CD4-positive, alpha-beta T cell treated with Interleukin-6 at 100 ng/mL for 8 hours (primary cell): Measurements from ENCODE around the gene S100A5.
"Not testable (repeated sequence)": the region's sequence is repeated elsewhere in the genome, so short reads cannot be mapped to it uniquely, and the experiment has no call there.

Experiments used
- DNase-seq: peaks from one replicate; pipeline ENCODE4 v3.0.0-alpha.2; 2020; ENCODE audit warnings: mixed read lengths, low spot score

The S100A5 gene, protein sequence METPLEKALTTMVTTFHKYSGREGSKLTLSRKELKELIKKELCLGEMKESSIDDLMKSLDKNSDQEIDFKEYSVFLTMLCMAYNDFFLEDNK

DNA sequence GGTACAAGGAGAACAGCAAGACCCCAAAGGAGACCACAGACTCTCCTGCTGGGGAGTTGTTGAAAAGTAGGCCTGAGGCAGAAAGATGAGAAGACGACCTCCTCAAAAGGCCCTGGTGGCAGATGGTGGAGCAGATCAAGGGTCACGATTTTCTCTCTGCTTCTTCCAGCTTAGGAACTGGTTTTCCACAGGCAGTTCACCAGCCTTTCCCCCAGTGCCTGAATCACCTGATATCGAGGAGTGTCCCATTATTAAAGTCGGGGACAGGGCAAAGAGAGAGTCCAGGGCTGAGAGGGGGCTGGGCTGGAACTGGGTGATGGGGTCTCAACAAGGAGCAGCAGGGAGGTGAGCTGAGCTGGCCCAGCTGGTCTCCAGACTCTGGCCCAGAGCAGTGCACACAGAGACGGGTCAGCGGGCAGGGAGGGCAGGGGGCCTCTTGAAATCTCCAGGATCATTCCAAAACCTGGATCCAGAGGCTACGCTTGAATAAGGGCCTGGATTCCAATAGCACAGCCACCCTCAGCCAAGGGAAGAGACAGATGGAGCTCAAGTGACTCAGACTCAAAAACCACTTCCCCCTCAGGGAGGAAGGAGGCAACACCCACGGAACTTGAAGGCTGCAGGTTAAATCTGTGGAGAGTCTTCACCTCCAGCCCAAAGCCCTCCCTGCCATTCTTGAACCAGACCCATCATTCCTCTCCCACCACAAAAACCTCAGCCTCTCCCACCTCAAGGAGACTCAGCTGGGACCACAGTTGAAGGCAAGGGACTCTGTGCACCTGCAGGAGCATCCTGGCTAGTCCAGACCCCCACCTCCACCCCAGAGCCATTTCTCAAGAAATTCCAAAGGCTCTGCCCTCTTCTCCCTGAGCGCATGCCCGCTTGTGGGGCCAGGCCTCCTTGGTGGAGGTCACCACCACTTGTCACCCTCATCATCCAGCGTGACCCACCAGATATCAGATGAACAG lies at the start of gene S100A5:
Gene S100A5, minus strand, starts transcription at position 541 of the 968 bp plus-strand sequence. CDS start 743 bp downstream, outside the sequence.
- DNase-seq, result peak; percentile 80

DNA sequence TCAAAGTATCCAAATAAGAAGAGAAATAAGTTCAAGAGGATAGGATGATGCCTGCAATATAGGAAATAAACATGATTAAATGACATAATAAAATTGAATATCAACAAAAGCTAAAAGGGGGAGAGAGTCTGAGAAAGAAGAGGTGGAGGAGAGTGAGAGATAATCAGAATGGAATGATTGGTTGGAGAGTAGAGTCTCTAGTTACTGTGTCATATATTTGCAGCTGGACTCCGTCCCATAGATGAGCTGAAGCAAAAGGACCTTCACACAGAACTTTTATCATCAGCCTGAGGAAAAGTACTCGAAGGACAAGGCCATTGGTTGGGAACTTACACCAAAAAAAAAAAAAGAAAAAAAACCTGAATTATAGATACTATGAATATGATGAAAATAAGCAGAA lies 47.7 kb upstream of the S100A5 start:
- DNase-seq, result no peak

DNA sequence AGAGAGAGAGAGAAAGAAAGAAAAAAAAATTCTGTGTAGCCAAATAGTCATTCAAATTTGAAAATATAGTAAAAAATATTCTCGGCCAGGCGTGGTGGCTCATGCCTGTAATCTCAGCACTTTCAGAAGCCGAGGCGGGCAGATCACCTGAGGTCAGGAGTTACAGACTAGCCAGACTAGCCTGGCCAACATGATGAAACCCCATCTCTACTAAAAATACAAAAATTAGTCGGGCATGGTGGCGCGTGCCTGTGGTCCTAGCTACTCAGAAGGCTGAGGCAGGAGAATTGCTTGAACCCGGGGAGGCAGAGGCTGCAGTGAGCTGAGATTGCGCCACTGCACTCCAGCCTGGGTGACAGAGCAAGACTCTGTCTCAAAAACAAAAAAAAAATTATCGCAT lies 47.3 kb upstream of the S100A5 start:
- DNase-seq, result not testable (repeated sequence)

DNA sequence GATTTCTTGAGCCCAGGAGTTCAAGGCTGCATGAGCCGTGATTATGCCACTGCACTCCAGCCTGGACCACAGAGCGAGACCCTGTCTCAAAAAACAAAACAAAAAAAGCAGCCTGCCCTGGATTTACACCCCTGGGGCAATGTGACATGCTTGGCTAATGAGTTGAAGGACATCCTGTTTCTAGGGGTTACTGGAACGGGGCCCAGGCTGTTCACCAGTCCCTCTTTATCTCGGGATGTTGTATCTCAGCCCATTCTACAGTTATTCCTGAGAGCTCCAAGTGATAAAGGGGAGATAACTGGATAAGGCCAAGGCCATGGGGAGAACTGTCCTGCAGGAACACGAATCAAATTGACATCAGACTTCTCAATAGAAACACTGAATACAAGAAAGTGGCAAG lies 46.6 kb upstream of the S100A5 start:
- no peak for DNase-seq

DNA sequence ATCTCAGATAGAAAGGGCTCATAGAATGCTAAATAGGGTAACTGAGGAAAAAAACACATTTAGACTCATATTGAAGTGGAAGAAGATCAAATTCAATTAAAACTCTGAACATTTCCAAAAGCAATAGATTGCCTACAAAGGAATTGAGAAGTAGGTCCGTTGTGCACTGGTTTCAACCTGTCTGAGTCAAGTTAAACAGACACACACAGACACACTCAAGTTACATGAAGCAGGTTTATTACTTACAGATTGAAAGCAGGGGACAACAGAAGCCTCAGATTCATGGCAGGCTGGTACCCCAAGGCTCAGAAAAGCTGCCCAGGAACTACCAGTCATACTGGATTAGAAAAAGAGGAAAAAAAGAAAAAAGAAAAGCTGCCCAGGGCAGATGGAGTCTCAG lies 45.6 kb upstream of the S100A5 start:
- no peak for DNase-seq

DNA sequence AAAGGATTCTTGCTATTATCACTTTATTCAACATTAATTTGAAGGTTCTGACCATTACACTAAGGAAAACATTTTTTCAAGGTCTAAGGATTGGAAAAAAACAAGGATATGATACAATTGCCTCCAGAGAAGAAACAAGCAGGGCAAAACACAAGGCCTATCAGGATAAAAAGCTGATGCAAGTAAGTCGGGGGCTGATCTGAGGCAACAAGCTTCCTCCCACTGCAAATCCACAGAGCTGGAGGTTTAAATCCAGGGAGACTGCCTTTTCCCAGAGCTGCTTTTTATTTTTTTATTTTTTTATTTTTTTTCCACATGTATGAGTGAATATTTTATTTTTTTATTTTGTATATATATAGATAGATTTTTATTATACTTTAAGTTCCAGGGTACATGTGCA lies 44.3 kb upstream of the S100A5 start:
- DNase-seq, result no peak

DNA sequence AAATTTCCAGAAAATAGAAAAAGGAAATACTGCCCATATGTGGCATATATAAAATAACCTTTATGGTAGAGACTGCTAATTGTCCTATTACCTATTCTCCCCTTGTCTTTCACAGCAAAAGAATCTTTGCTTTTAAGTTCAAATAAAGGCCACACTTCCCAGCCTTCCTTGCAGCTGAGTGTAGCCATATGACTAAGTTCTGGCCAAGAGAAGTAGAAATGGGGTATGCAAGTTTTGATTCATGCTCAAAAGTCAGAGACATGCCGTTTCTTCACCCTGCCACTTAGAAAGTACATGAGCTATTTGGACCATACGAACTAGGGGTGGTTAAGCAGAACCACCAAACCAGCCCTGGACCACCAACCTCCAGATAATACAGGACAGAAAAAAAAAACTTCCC lies 43.2 kb upstream of the S100A5 start:
- no peak for DNase-seq

DNA sequence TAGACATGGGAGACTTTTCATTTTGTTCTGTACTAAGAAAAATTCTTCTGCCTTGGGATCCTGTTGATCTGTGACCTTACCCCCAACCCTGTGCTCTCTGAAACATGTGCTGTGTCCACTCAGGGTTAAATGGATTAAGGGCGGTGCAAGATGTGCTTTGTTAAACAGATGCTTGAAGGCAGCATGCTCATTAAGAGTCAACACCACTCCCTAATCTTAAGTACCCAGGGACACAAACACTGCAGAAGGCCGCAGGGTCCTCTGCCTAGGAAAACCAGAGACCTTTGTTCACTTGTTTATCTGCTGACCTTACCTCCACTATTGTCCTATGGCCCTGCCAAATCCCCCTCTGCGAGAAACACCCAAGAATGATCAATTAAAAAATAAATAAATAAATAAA lies 42.8 kb upstream of the S100A5 start:
- not testable (repeated sequence) for DNase-seq

DNA sequence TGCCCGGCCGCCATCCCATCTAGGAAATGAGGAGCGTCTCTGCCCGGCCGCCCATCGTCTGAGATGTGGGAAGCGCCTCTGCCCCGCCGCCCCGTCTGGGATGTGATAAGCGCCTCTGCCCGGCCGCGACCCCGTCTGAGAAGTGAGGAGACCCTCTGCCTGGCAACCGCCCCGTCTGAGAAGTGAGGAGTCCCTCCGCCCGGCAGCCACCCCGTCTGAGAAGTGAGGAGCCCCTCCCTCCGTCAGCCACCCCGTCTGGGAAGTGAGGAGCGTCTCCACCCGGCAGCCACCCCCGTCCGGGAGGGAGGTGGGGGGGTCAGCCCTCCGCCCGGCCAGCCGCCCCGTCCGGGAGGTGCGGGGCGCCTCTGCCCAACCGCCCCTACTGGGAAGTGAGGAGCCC lies 42.1 kb upstream of the S100A5 start:
- DNase-seq, result not testable (repeated sequence)

DNA sequence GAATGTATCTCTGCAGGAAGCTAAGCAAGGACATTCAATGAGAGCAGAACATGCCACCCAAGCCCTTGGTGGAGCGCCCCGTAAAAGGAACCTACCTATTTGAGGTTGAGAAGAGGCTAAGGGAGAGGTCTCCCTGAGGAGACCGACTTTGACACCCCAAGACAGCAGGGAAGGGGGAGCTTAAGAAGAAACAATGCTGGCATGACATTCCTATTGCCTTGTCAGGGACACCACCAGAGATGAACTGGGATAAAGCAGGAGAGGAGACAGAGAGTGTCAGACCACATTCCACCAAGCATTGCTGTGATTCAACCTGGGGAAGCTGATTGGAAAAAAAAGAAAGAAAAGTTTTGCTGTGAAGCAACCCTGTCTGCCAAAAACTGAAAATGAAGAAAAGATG lies 38.2 kb upstream of the S100A5 start:
- DNase-seq, result no peak

DNA sequence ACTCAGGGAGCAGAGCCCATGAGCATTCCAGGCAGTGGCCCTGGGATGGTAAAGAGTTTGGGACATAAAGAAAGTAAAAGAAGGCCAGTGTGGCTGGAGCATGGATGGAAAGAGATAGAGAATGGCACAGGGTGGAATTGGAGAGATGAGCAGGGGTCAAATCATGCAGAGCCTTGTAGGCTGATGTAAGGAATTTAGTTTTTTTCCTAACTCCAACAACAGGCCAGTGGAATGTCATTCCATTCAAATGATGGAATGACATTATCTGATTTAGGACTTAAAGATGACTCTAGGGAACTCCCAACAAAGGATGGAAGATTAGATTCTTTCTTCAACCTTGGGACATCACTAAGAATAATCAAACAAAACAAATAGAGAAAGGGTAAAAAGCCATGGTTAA lies 37.8 kb upstream of the S100A5 start:
- DNase-seq, result no peak

DNA sequence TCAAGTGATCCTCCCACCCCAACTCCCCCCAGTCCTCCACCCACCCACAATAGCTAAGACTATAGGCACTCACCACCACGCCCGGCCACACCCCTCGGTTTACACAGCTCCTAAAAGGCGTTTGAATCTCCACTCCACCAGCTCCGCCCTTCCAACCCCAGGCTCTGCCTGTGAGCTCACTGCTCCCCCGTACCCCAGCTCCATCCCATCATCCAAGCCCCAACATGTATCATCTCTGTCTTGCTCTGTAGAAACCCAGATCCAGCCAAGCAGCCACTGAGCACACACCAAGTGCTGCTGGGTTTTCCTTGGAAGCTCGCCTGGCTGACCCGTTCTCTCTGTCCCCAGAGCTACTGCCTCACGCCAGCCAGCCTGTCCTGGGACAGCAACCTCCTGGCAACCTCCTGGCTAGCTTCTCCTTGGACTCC lies 36.9 kb upstream of the S100A5 start:
- DNase-seq, result no peak

DNA sequence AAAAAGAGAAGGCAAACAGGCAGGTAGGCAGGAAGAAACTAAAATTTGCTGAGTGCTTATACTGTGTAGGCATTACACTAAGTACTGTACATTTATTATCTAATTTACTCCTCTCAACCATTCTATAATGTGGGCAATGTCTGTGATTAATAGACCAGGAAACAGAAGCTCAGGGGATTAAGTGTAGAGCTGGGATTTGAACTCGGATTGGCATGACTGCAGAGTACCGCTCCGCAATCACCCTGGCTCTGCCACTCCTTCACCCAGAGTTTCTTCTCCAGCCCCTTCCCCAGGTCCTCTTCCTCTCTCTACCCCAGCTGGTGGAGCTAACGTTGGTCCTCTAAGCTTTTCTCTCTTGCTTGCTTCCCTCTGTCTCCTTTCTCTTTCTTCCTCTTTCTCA lies 36.4 kb upstream of the S100A5 start:
- DNase-seq, result no peak

DNA sequence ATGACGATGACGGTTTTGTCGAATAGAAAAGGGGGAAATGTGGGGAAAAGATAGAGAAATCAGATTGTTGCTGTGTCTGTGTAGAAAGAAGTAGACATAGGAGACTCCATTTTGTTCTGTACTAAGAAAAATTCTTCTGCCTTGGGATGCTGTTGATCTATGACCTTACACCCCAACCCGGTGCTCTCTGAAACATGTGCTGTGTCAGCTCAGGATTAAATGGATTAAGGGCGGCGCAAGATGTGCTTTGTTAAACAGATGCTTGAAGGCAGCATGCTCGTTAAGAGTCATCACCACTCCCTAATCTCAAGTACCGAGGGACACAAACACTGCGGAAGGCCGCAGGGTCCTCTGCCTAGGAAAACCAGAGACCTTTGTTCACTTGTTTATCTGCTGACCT lies 34.8 kb upstream of the S100A5 start:
- not testable (repeated sequence) for DNase-seq

DNA sequence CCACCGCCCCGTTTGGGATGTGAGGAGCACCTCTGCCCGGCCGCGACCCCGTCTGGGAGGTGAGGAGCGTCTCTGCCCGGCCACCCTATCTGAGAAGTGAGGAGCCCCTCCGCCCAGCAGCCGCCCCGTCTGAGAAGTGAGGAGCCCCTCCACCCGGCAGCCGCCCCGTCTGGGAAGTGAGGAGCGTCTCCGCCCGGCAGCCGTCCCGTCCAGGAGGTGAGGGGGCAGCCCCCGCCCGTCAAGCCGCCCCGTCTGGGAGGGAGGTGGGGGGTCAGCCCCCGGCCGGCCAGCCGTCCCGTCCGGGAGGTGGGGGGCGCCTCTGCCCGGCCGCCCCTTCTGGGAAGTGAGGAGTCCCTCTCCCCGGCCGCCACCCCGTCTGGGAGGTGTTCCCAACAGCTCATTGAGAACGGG lies 34.4 kb upstream of the S100A5 start:
- DNase-seq, result not testable (repeated sequence)

DNA sequence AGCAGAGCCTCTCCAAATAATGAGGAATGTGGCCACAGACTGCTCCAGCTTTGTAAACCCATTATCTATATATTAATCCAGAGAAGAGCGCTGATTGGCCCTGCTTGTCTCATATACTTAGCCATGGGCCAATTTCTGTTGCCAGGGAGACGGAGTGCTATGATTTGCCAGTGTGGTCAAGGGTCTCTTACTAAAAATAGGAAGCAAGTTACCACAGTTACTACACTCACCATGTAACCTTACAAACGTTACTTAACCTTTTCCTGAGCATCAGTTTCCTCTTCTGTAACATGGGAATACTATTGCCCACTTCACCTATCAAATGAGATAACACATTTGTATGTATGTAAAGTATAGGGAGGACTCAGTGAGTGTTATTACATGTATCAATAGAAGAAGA lies 32.6 kb upstream of the S100A5 start:
- DNase-seq, result no peak

DNA sequence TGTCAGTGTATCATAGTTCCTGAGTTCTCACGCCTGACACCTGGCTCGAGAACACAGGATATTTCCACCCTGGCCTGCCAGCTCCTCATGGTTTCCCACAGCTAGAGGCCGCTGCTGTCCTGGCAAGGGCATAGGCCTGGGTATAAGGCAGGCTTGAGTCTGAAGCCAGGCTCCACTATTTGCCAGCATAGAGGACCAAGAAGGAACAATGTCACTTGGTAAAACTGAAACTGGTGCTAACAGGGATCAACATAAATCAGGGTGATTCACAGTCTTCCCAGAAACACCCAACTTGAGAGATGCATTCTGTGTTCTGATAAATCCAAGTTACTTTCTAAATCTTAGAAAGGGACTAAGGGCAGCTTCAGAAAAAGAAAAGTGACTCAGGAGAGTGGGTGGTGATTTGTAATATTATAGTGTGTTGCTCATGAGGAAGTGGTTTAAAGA lies 31.9 kb upstream of the S100A5 start:
- DNase-seq, result peak; percentile 40

DNA sequence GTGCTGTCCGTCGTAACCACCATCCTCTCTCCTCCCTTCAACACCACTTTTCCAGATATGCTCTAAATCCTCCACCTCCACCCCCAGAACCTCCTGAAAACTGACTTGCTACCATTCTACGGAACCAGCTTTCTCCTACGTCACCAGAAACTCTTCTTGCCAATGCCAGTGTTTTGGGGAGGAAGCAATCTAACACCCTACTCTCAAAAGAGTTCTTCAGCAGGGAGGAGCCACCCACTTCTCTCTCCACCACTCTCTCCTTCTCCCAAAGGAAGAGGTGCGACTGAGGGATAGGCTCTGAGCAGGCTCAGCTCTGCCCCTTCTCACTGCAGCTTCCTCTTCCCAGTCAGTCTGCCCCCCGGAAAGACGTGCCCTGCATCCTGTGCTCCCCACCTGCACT lies 31.0 kb upstream of the S100A5 start:
- DNase-seq, result no peak

DNA sequence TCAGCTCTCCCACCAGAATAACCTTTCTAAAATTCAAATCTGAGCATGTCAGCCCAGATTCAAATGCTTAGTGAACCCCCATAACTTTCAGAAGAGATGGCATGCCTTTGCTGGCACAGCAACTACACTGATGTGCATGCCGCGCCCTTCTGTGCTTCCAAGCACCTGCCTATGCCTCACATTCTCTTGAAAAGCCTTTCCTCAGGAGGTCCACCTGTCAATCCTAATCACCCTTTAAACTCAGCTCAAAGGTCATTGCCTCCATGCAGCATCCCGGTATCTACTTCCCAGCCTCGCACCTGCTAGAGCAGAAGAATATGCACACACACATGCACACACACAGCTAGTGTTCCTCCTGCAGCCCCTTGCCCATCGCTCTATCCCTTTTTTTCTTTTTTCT lies 30.1 kb upstream of the S100A5 start:
- DNase-seq, result no peak

DNA sequence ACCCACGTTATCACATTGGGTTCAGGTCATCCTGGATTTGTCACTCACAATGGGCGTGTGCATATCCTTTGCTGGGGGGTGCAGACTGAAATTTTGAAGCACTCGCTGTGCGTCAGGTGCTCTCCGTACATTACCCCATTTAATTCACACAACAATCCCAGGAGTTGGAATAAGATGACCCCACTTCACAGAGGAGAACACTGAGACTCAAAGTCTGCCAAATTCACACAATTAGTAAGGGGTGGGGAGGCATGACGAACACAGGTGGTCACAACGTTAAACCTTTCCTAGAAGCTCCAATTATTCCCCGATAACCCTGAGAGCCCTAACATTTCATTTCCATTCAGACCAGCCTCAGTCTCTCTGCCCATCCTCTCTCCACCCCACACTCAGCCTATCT lies 28.7 kb upstream of the S100A5 start:
- DNase-seq, result no peak

DNA sequence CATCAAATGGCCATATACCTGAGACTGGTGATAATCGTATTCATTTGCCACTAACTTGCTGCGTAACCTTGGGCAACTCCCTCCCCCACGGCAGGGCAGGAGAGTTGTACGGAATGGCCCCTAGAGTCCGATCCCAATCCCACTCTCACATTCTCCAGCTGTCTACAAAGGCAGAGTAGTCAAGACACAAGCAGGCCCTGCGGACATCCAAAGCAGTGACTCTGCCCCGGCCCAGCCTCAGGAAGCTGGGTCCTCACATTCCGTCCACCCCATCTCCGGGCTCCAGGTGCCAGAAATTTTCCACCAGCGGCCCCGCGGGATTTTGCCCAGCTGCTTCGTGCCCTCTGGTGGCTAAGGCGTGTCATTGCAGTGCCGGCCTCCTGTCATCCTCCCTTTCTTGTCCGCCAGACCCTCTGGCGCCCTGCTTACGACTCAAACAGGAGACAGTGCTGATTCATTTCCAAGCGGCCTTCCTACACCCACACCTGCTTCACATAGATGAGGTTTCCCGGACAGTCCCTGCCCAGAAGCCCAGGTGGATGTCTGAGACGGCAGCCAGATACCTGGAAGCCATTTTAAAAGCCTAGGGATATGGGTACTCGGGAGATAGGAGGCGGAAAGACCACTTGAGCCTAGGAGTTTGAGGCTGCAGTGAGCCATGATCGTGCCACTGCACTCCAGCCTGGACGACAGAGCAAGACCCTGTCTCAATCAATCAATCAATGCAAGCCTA lies 27.8 kb upstream of the S100A5 start:
- DNase-seq, result peak; percentile 79

DNA sequence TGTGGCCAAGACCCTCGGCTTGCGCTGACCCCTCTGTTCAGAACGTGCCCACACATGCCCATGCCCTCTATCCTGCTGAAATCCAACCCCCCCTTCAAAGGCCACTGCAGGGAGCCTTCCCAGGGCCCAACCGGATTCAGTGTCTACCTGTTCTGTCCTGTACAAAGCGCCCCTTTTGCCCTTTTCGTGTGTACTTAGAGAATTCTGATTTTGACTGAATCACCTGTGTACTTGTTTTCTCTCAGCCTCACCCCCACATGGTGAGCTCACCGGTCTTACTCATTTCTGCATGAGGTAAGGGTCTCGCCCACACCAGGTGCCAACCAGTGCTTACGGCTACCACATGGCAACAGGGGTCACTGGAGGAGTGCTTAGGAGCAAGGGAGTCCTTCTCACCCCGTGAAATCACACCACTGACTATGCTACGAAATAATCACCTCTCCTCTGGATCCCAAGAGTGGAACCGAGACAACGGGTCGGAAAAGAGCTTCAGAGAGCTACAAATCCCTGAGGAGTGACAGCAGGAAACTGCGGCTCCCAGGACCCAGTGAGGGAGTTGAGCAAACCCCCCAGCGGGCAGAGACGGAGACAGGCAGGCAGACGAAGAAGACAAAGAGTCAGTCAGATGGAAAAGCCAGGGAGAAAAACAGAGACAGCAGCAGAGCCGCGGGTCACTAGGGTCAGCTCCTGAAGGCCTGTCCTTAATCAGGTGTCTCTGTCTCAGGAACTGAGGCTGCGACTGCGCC lies 27.1 kb upstream of the S100A5 start:
- no peak for DNase-seq
